ENCODE data around the gene ENTHD1.

ENTHD1 gene

DNA sequence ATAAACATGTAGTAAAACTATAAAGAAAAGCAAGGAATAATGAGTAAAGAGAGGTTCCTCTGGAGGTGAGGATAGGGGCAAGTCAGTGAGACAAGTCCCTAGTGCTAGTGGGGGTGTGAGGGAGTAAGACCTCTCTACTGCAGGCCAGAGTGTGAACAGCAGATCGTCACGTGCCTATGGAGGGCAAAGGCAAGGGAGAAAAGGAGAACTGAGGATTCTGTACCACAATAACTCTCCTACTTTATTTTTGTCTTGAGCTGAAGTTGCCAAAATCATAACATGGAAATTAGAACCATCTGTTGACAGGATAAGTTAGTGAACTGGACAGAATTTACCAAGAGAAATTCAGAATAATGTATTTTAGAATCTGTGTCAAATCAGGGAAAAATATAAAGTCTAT, 77.6 kb downstream of the ENTHD1 start:
- Histone ChIP-seq H4K20me1 (ENCODE audit: insufficient read depth, low read length) (no peaks in the 10 kb centered on the region), H3K79me2 (ENCODE audit: insufficient read depth, low read length) (no peaks in the 10 kb centered on the region), H3K4me1 (ENCODE audit: insufficient read depth, low read length) (no peaks in the 10 kb centered on the region), H2AFZ (ENCODE audit: low read depth, low read length) (no peak overlapping the region), H3K9ac (ENCODE audit: low read depth, low read length) (no peak overlapping the region), H3K4me3 (ENCODE audit: low read depth in 1 of 2, low read length in 2 of 2) (no peak overlapping the region), H3K36me3 (ENCODE audit: insufficient read depth, low read length) (no peaks in the 10 kb centered on the region), H3K4me2 (ENCODE audit: insufficient read depth, low read length) (no peak overlapping the region), H3K27me3 (ENCODE audit: insufficient read depth, low read length, poor library complexity) (no peaks in the 10 kb centered on the region), H3K27ac (ENCODE audit: low read length) (no peak overlapping the region), H3K9me3 (ENCODE audit: insufficient read depth, low read length, severe bottlenecking) (no peaks in the 10 kb centered on the region)
- no peak for ATAC-seq (ENCODE audit: insufficient read depth, low read depth)
- no peak for DNase-seq
- TF ChIP-seq EZH2 (IDR thresholded peaks at IDR 0.05; ENCODE audit: borderline replicate concordance, low read depth, low read length, severe bottlenecking) = no peak
- no peak for TF ChIP-seq CTCF (IDR thresholded peaks at IDR 0.05; ENCODE audit: borderline replicate concordance, extremely low read depth, low read length, poor library complexity, severe bottlenecking)

- Histone ChIP-seq H3K4me3 (ENCODE audit: low read depth in 1 of 2, low read length in 2 of 2) (no peak overlapping the region), H3K9me3 (ENCODE audit: insufficient read depth, low read length, severe bottlenecking) (no peaks in the 10 kb centered on the region), H3K27ac (ENCODE audit: low read length) (no peak overlapping the region), H3K9ac (ENCODE audit: low read depth, low read length) (no peak overlapping the region), H2AFZ (ENCODE audit: low read depth, low read length) (no peak overlapping the region), H3K4me2 (ENCODE audit: insufficient read depth, low read length) (no peak overlapping the region), H3K4me1 (ENCODE audit: insufficient read depth, low read length) (no peaks in the 10 kb centered on the region), H3K79me2 (ENCODE audit: insufficient read depth, low read length) (no peaks in the 10 kb centered on the region), H3K36me3 (ENCODE audit: insufficient read depth, low read length) (no peaks in the 10 kb centered on the region), H3K27me3 (ENCODE audit: insufficient read depth, low read length, poor library complexity) (no peaks in the 10 kb centered on the region), H4K20me1 (ENCODE audit: insufficient read depth, low read length) (no peaks in the 10 kb centered on the region)
- ATAC-seq (ENCODE audit: insufficient read depth, low read depth) (no peak), DNase-seq (no peak)
- no peak for TF ChIP-seq EZH2 (IDR thresholded peaks at IDR 0.05; ENCODE audit: borderline replicate concordance, low read depth, low read length, severe bottlenecking)
- no peak for TF ChIP-seq CTCF (IDR thresholded peaks at IDR 0.05; ENCODE audit: borderline replicate concordance, extremely low read depth, low read length, poor library complexity, severe bottlenecking)
Observed at GRCh38 chr22:39814899-39815298, 78.7 kb downstream of the ENTHD1 start.

- Histone ChIP-seq H2AFZ (ENCODE audit: low read depth, low read length) (no peak overlapping the region), H3K27me3 (ENCODE audit: insufficient read depth, low read length, poor library complexity) (no peaks in the 10 kb centered on the region), H3K9ac (ENCODE audit: low read depth, low read length) (no peak overlapping the region), H3K4me2 (ENCODE audit: insufficient read depth, low read length) (no peak overlapping the region), H3K4me3 (ENCODE audit: low read depth in 1 of 2, low read length in 2 of 2) (no peak overlapping the region), H3K79me2 (ENCODE audit: insufficient read depth, low read length) (no peaks in the 10 kb centered on the region), H3K9me3 (ENCODE audit: insufficient read depth, low read length, severe bottlenecking) (no peaks in the 10 kb centered on the region), H4K20me1 (ENCODE audit: insufficient read depth, low read length) (no peaks in the 10 kb centered on the region), H3K27ac (ENCODE audit: low read length) (no peak overlapping the region), H3K4me1 (ENCODE audit: insufficient read depth, low read length) (no peaks in the 10 kb centered on the region), H3K36me3 (ENCODE audit: insufficient read depth, low read length) (no peaks in the 10 kb centered on the region)
- DNase-seq = no peak
- no peak for ATAC-seq (ENCODE audit: insufficient read depth, low read depth)
- TF ChIP-seq EZH2 (IDR thresholded peaks at IDR 0.05; ENCODE audit: borderline replicate concordance, low read depth, low read length, severe bottlenecking) (no peak), CTCF (IDR thresholded peaks at IDR 0.05; ENCODE audit: borderline replicate concordance, extremely low read depth, low read length, poor library complexity, severe bottlenecking) (no peak)
Observed at GRCh38 chr22:39809772-39810557, 83.6 kb downstream of the ENTHD1 start.
